ENCODE results near the gene KDM2A. TPM values are rescaled to one million over a fixed set of nuclear protein-coding genes. Genes with fewer than 3 reads are reported as not detected.

The KDM2A gene
- total and polyA plus RNA-seq, 7 donors, result 15.6 to 67.3 (median 29.0) TPM

DNA sequence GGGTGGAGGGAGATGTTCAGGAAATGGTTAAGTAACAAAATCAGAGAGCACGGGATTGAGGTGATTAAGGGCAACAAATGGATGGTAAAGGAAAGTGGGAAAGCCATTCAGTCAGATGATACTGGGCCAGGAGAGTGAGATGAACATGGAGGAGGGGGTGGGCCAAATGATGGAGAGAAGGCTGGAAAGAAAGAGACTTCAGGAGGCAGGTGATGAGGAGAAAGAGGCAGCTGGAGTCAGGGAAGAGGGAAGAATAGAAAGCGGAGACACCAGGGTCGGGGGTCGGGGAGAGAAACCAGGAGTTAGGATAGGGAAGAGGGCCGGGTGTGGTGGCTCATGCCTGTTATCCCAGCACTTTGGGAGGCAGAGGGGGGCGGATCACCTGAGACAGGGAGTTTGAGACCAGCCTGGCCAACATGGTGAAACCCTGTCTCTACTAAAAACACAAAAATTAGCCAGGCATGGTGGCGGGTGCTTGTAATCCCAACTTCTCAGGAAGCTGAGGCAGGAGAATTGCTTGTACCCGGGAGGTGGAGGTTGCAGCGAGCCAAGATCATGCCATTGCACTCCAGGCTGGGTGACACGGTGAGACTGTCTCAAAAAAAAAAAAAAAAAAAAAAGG, 4.7 kb upstream of the KDM2A start:
- WGBS, 2 donors, result 39 to 82% methylated on average over 10 of the region's 10 CpGs
- intact Hi-C loops (cut with DNase I), result loop anchor here (10.0 kb wide), 1 partner anchor 690 kb away; no protein-coding TSS in a partner anchor
- Histone ChIP-seq H3K4me1 (peaks cover 0 to 34% (median 31%) of the 10 kb centered on the region in 4 donors), H3K27ac (no peak overlapping the region), H3K4me3 (no peak overlapping the region), H3K9me3 (no peaks in the 10 kb centered on the region), H3K27me3 (no peaks in the 10 kb centered on the region), H3K36me3 (no peaks in the 10 kb centered on the region)
- no peak for DNase-seq
- TF ChIP-seq, protein P1, sequence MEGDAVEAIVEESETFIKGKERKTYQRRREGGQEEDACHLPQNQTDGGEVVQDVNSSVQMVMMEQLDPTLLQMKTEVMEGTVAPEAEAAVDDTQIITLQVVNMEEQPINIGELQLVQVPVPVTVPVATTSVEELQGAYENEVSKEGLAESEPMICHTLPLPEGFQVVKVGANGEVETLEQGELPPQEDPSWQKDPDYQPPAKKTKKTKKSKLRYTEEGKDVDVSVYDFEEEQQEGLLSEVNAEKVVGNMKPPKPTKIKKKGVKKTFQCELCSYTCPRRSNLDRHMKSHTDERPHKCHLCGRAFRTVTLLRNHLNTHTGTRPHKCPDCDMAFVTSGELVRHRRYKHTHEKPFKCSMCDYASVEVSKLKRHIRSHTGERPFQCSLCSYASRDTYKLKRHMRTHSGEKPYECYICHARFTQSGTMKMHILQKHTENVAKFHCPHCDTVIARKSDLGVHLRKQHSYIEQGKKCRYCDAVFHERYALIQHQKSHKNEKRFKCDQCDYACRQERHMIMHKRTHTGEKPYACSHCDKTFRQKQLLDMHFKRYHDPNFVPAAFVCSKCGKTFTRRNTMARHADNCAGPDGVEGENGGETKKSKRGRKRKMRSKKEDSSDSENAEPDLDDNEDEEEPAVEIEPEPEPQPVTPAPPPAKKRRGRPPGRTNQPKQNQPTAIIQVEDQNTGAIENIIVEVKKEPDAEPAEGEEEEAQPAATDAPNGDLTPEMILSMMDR (IDR thresholded peaks at IDR 0.05), result no peak
- no peak for TF ChIP-seq POLR2AphosphoS5 (IDR thresholded peaks at IDR 0.05)
- no peak for TF ChIP-seq POLR2A (IDR thresholded peaks at IDR 0.05)
- TF ChIP-seq EP300 (IDR thresholded peaks at IDR 0.05), result no peak

DNA sequence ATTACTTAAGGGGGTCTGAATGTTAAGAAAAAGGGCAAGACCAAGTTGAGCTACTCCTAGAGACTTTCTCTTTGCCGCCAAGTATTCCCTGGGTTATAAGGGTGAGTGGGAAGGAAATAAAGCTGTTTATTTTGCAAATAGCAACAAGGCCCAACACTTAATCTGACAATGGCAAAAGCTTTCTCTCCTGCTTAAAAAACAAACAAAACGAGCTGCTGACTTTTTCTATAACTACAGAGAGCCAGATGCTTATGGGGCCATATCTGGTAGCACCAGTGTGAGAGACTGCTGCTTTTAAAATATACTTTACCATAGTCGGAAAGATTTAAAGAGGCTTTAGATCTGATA, 2.3 kb upstream of the KDM2A start:
- no peaks in the 10 kb centered on the region for H3K36me3 ChIP-seq
- 72 to 74% methylated on average over 3 of the region's 3 CpGs for WGBS, 2 donors
- intact Hi-C loops (cut with DNase I), result loop anchor here (10.0 kb wide), 1 partner anchor 688 kb away; no protein-coding TSS in a partner anchor
- H3K4me3 ChIP-seq, result no peak overlapping the region
- H3K4me1 ChIP-seq, result peaks cover 0 to 27% (median 21%) of the 10 kb centered on the region in 4 donors
- H3K9me3 ChIP-seq, result no peaks in the 10 kb centered on the region
- TF ChIP-seq EP300 (IDR thresholded peaks at IDR 0.05), result no peak
- TF ChIP-seq POLR2AphosphoS5 (IDR thresholded peaks at IDR 0.05), result no peak
- no peak for TF ChIP-seq POLR2A (IDR thresholded peaks at IDR 0.05)
- TF ChIP-seq, protein P1 (IDR thresholded peaks at IDR 0.05), result no peak
- peak overlapping the region in 2 of 4 donors; percentile 98 to 99 for H3K27ac ChIP-seq
- DNase-seq, result no peak
- H3K27me3 ChIP-seq, result no peaks in the 10 kb centered on the region

DNA sequence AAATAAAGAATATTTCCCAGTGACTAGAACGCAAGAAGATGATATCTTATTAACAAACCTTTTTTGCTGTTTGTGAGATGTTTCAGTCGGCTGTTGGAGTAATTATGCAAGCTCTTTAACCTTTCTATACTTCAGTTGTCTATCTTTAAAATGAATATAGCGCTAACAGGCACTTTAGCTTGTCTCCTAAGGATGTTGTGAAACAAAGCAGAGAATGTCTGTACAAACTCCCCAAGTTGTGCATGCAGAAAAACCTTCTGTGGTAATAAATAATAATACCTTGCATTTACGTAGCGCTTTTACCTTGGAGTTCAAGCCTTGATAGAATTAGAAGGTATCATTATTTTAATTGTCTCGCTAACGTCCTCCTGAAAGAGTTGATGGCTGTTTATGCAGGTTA, 1.9 kb upstream of the KDM2A start:
- no peak for DNase-seq
- no peaks in the 10 kb centered on the region for H3K36me3 ChIP-seq
- peak in 3 of 4 donors; percentile 30 to 76 (median 61) for TF ChIP-seq POLR2AphosphoS5 (IDR thresholded peaks at IDR 0.05)
- TF ChIP-seq, protein P1 (IDR thresholded peaks at IDR 0.05), result no peak
- peak overlapping the region; percentile 94 to 99 (median 96) for H3K27ac ChIP-seq
- no peaks in the 10 kb centered on the region for H3K9me3 ChIP-seq
- H3K4me3 ChIP-seq, result peak overlapping the region in 1 of 4 donors; percentile 96
- no peaks in the 10 kb centered on the region for H3K27me3 ChIP-seq
- intact Hi-C loops (cut with DNase I), result loop anchor here (10.0 kb wide), 1 partner anchor 688 kb away; no protein-coding TSS in a partner anchor
- WGBS, 2 donors, result 82 to 83% methylated on average over 7 of the region's 7 CpGs
- H3K4me1 ChIP-seq, result peaks cover 0 to 27% (median 22%) of the 10 kb centered on the region in 4 donors

DNA sequence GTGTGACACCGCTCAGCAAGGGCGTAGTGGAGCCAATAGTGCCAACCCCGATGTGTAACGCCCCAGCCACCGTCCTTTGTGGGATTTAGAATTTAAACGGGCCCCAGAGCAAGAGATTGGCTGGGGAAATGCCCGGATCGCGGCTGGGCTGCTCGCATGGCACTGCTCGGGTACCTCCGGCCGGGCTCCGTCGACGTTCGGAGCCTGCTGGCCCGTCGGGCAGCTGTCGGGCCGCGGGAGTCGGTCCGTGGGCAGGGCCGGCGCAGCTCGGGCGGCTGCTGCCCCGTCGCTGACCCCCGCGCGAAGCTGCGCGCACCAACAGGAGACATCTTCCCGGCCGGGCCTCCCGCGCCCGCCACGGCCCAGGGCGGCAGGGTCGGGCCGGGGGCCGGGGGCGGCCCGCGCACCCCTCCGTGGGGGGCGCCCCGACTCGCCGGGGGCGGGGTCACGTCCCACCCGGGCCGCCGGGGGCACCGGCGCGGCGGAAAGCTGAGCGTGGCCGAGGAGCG, 1.3 kb upstream of the KDM2A start:
- H3K9me3 ChIP-seq, result no peaks in the 10 kb centered on the region
- peak; percentile 68 for DNase-seq
- 12 to 27% methylated on average over 65 of the region's 65 CpGs for WGBS, 2 donors
- peak overlapping the region; percentile 94 to 99 (median 96) for H3K27ac ChIP-seq
- intact Hi-C loops (cut with DNase I), result loop anchor here (2.0 to 10.0 kb wide), 2 partner anchors 123 to 687 kb away; no protein-coding TSS in a partner anchor
- no peaks in the 10 kb centered on the region for H3K27me3 ChIP-seq
- peaks cover 0 to 31% (median 27%) of the 10 kb centered on the region in 4 donors for H3K4me1 ChIP-seq
- H3K36me3 ChIP-seq, result no peaks in the 10 kb centered on the region
- TF ChIP-seq POLR2AphosphoS5 (IDR thresholded peaks at IDR 0.05), result no peak
- no peak for TF ChIP-seq POLR2A (IDR thresholded peaks at IDR 0.05)
- no peak for TF ChIP-seq EP300 (IDR thresholded peaks at IDR 0.05)
- TF ChIP-seq, protein P1 (IDR thresholded peaks at IDR 0.05), result no peak
- peak overlapping the region in 3 of 4 donors; percentile 53 to 96 (median 96) for H3K4me3 ChIP-seq
